HK-2 (cell line): ENCODE results near the gene ASB4.
"Not testable (repeated sequence)": the region's sequence is repeated elsewhere in the genome, so short reads cannot be mapped to it uniquely, and the experiment has no call there.

Source experiments
- DNase-seq: peaks from one replicate; pipeline ENCODE4 v3.0.0-alpha.2; 2018; ENCODE audit not compliant: unreplicated experiment

ASB4 gene

GRCh38 chr7:95478272-95479037 lies 7.3 kb upstream of the ASB4 start:
- DNase-seq = peak; percentile 52

- DNase-seq = no peak
Measured at GRCh38 chr7:95479992-95480624, 5.6 kb upstream of the ASB4 start.

- no peak for DNase-seq
Measured at GRCh38 chr7:95481271-95482165, 4.2 kb upstream of the ASB4 start.

- no peak for DNase-seq
Measured at GRCh38 chr7:95482424-95482823, 3.3 kb upstream of the ASB4 start.

- no peak for DNase-seq
Measured at GRCh38 chr7:95490231-95490762, 4.6 kb downstream of the ASB4 start.

- DNase-seq = no peak
Measured at GRCh38 chr7:95491201-95491600, 5.5 kb downstream of the ASB4 start.

GRCh38 chr7:95491634-95492314 lies 6.0 kb downstream of the ASB4 start:
- peak; percentile 61 for DNase-seq

- no peak for DNase-seq
Measured at GRCh38 chr7:95493247-95493646, 7.5 kb downstream of the ASB4 start.

GRCh38 chr7:95493844-95494243 lies 8.1 kb downstream of the ASB4 start:
- no peak for DNase-seq

- DNase-seq = peak; percentile 46
Measured at GRCh38 chr7:95501261-95501832, 15.6 kb downstream of the ASB4 start.

GRCh38 chr7:95502403-95502802 lies 16.7 kb downstream of the ASB4 start:
- no peak for DNase-seq

- DNase-seq = no peak
Measured at GRCh38 chr7:95503271-95504131, 17.8 kb downstream of the ASB4 start.

GRCh38 chr7:95504132-95504588 lies 18.4 kb downstream of the ASB4 start:
- DNase-seq = not testable (repeated sequence)

GRCh38 chr7:95508780-95509179 lies 23.0 kb downstream of the ASB4 start:
- DNase-seq = no peak

GRCh38 chr7:95509199-95509598 lies 23.5 kb downstream of the ASB4 start:
- no peak for DNase-seq

GRCh38 chr7:95511716-95512260 lies 26.0 kb downstream of the ASB4 start:
- DNase-seq = peak; percentile 51

- DNase-seq = no peak
Measured at GRCh38 chr7:95517458-95517857, 31.7 kb downstream of the ASB4 start.

- DNase-seq = no peak
Measured at GRCh38 chr7:95517870-95518269, 32.1 kb downstream of the ASB4 start.

- no peak for DNase-seq
Measured at GRCh38 chr7:95520136-95520535, 34.4 kb downstream of the ASB4 start.

- no peak for DNase-seq
Measured at GRCh38 chr7:95525503-95525902, 39.8 kb downstream of the ASB4 start.
